ENCODE measurements around the gene ARSB.

- TF ChIP-seq EZH2 (IDR thresholded peaks at IDR 0.05; ENCODE audit: low read depth) (no peak), CTCF (conservative IDR thresholded peaks at IDR 0.05) (no peak)
These were observed 186.5 kb downstream of the ARSB start for GRCh38 chr5:78798673-78799029.

Data from PC-9 (cell line).